Activated CD4-positive, alpha-beta memory T cell treated with anti-CD3 and anti-CD28 coated beads for 36 hours (primary cell): ENCODE measurements around the gene INA. TPM values are rescaled to one million over a fixed set of nuclear protein-coding genes. Genes with fewer than 3 reads are reported as not detected.
"Not testable (repeated sequence)": the region's sequence is repeated elsewhere in the genome, so short reads cannot be mapped to it uniquely, and the experiment has no call there.

Source experiments
- CTCF ChIA-PET: fragments of 350-600 bp; sonication (Branson Sonifier 250); formaldehyde crosslinking; loops from one replicate; lab custom pipeline; 2021; ENCODE audit warnings: antibody characterized with exemption, inconsistent platforms; lab: Charles Lee
- POLR2A ChIA-PET: fragments of 350-600 bp; sonication (Branson Sonifier 250); formaldehyde crosslinking; loops from one replicate; lab custom pipeline; 2021; ENCODE audit warnings: antibody characterized with exemption; lab: Charles Lee
- DNase-seq: peaks from one replicate; pipeline ENCODE4 v3.0.0-alpha.2; 2020
- H3K27ac Mint-ChIP-seq: one replicate; pipeline ENCODE4 v1.8.0; 2021; ENCODE audit warnings: mixed read lengths
- H3K27me3 Mint-ChIP-seq: one replicate; pipeline ENCODE4 v1.8.0; 2021; ENCODE audit warnings: mixed read lengths
- H3K36me3 Mint-ChIP-seq: one replicate; pipeline ENCODE4 v1.8.0; 2021; ENCODE audit warnings: mixed read lengths
- H3K4me1 Mint-ChIP-seq: one replicate; pipeline ENCODE4 v1.8.0; 2021; ENCODE audit warnings: low read depth, mixed read lengths
- H3K4me3 Mint-ChIP-seq: one replicate; pipeline ENCODE4 v1.8.0; 2021; ENCODE audit warnings: mild to moderate bottlenecking, mixed read lengths
- H3K9me3 Mint-ChIP-seq: one replicate; pipeline ENCODE4 v1.8.0; 2021; ENCODE audit warnings: mixed read lengths
- intact Hi-C: fragments of 100-400 bp; cut with micrococcal nuclease; formaldehyde crosslinking; loops from one replicate; pipeline ENCODE4 v1.15.1; 2023
- total RNA-seq, 2 experiments: library from RNA; stranded (reverse); gene quantifications; one replicate each; pipeline ENCODE4 v1.2.3, GENCODE V29; 2021

Gene INA
- under 1 TPM; 0.14 to 0.15 TPM for total RNA-seq

- Mint-ChIP-seq H3K36me3 (peaks cover 4% of the 10 kb centered on the region), H3K4me1 (peaks cover 7% of the 10 kb centered on the region), H3K4me3 (peak within 1 kb of the TSS; percentile 41), H3K9me3 (peaks cover 3% of the 10 kb centered on the region), H3K27me3 (peaks cover 60% of the 10 kb centered on the region), H3K27ac (no peak within 1 kb of the TSS)
- intact Hi-C loops, result no loop called here
- POLR2A ChIA-PET, result no interaction called here
- peak; percentile 43 for DNase-seq
- CTCF ChIA-PET, result interaction anchor here (0.7 to 1.6 kb wide), 6 partner anchors 10 to 360 kb away, joined by 3 to 9 read pairs (median 4); partner anchors contain the start of gene CNNM2
Measured at GRCh38 chr10:103276896-103277712, at the start of gene INA. Gene INA, plus strand, starts transcription at chr10:103277138. Its CDS starts 74 bp downstream, at chr10:103277212.

- Mint-ChIP-seq H3K27me3 (no peaks in the 10 kb centered on the region), H3K27ac (no peak overlapping the region), H3K4me3 (no peak overlapping the region), H3K4me1 (no peaks in the 10 kb centered on the region), H3K36me3 (peaks cover 7% of the 10 kb centered on the region), H3K9me3 (peaks cover 18% of the 10 kb centered on the region)
- intact Hi-C loops, result no loop called here
- no peak for DNase-seq
- POLR2A ChIA-PET, result interaction anchor here (0.6 kb wide), 1 partner anchor 894 kb away, joined by 4 read pairs; no protein-coding TSS in a partner anchor
- CTCF ChIA-PET, result interaction anchor here (0.9 kb wide), 1 partner anchor 17 kb away, joined by 4 read pairs; no protein-coding TSS in a partner anchor
Measured at GRCh38 chr10:103227416-103227815, 49.5 kb upstream of the INA start.

- no peaks in the 10 kb centered on the region for H3K36me3 Mint-ChIP-seq
- no peak overlapping the region for H3K27ac Mint-ChIP-seq
- CTCF ChIA-PET, result interaction anchor here (0.9 to 2.9 kb wide), 3 partner anchors 13 to 329 kb away, joined by 3 to 15 read pairs (median 4); no protein-coding TSS in a partner anchor
- no peak for DNase-seq
- no peaks in the 10 kb centered on the region for H3K4me1 Mint-ChIP-seq
- intact Hi-C loops, result no loop called here
- no peaks in the 10 kb centered on the region for H3K9me3 Mint-ChIP-seq
- H3K27me3 Mint-ChIP-seq, result no peaks in the 10 kb centered on the region
- POLR2A ChIA-PET, result no interaction called here
- H3K4me3 Mint-ChIP-seq, result no peak overlapping the region
Measured at GRCh38 chr10:103231047-103231551, 45.8 kb upstream of the INA start.

GRCh38 chr10:103232131-103232673, 44.7 kb upstream of the INA start:
- Mint-ChIP-seq H3K27ac (no peak overlapping the region), H3K9me3 (no peaks in the 10 kb centered on the region), H3K27me3 (no peaks in the 10 kb centered on the region), H3K4me3 (no peak overlapping the region), H3K4me1 (no peaks in the 10 kb centered on the region), H3K36me3 (no peaks in the 10 kb centered on the region)
- ChIA-PET POLR2A (no interaction called here), CTCF (interaction anchor here (1.0 to 2.9 kb wide), 2 partner anchors 12 to 18 kb away, joined by 3 to 15 read pairs; no protein-coding TSS in a partner anchor)
- intact Hi-C loops, result no loop called here
- DNase-seq, result no peak

GRCh38 chr10:103232772-103233488, 44.0 kb upstream of the INA start:
- ChIA-PET CTCF (interaction anchor here (2.9 kb wide), 1 partner anchor 11 kb away, joined by 15 read pairs; no protein-coding TSS in a partner anchor), POLR2A (no interaction called here)
- no peaks in the 10 kb centered on the region for H3K9me3 Mint-ChIP-seq
- DNase-seq, result no peak
- H3K27ac Mint-ChIP-seq, result no peak overlapping the region
- no peaks in the 10 kb centered on the region for H3K36me3 Mint-ChIP-seq
- no peaks in the 10 kb centered on the region for H3K4me1 Mint-ChIP-seq
- intact Hi-C loops, result no loop called here
- H3K4me3 Mint-ChIP-seq, result no peak overlapping the region
- no peaks in the 10 kb centered on the region for H3K27me3 Mint-ChIP-seq

GRCh38 chr10:103235775-103236174, 41.2 kb upstream of the INA start:
- intact Hi-C loops, result no loop called here
- Mint-ChIP-seq H3K27me3 (no peaks in the 10 kb centered on the region), H3K4me1 (peaks cover 6% of the 10 kb centered on the region), H3K9me3 (no peaks in the 10 kb centered on the region), H3K36me3 (no peaks in the 10 kb centered on the region), H3K4me3 (no peak overlapping the region), H3K27ac (no peak overlapping the region)
- POLR2A ChIA-PET, result no interaction called here
- DNase-seq, result no peak
- CTCF ChIA-PET, result interaction anchor here (2.4 kb wide), 1 partner anchor 9 kb away, joined by 9 read pairs; no protein-coding TSS in a partner anchor

GRCh38 chr10:103238506-103239252, 38.3 kb upstream of the INA start:
- H3K4me3 Mint-ChIP-seq, result no peak overlapping the region
- no peaks in the 10 kb centered on the region for H3K36me3 Mint-ChIP-seq
- H3K27me3 Mint-ChIP-seq, result no peaks in the 10 kb centered on the region
- H3K9me3 Mint-ChIP-seq, result no peaks in the 10 kb centered on the region
- CTCF ChIA-PET, result interaction anchor here (1.0 to 1.5 kb wide), 3 partner anchors 112 to 321 kb away, joined by 3 to 5 read pairs (median 3); partner anchors contain the start of gene CNNM2
- intact Hi-C loops, result no loop called here
- POLR2A ChIA-PET, result no interaction called here
- no peak overlapping the region for H3K27ac Mint-ChIP-seq
- DNase-seq, result no peak
- peaks cover 9% of the 10 kb centered on the region for H3K4me1 Mint-ChIP-seq

- Mint-ChIP-seq H3K27me3 (no peaks in the 10 kb centered on the region), H3K9me3 (no peaks in the 10 kb centered on the region), H3K4me3 (no peak overlapping the region), H3K27ac (no peak overlapping the region), H3K36me3 (no peaks in the 10 kb centered on the region), H3K4me1 (peaks cover 9% of the 10 kb centered on the region)
- ChIA-PET POLR2A (no interaction called here), CTCF (interaction anchor here (0.9 to 1.5 kb wide), 3 partner anchors 50 to 325 kb away, joined by 3 to 4 read pairs (median 3); no protein-coding TSS in a partner anchor)
- no peak for DNase-seq
- intact Hi-C loops, result no loop called here
Measured at GRCh38 chr10:103241262-103242011, 35.5 kb upstream of the INA start.

- Mint-ChIP-seq H3K27me3 (no peaks in the 10 kb centered on the region), H3K4me3 (no peak overlapping the region), H3K4me1 (peaks cover 9% of the 10 kb centered on the region), H3K36me3 (no peaks in the 10 kb centered on the region), H3K9me3 (no peaks in the 10 kb centered on the region), H3K27ac (no peak overlapping the region)
- ChIA-PET CTCF (interaction anchor here (0.6 to 3.4 kb wide), 51 partner anchors 9 to 458 kb away, joined by 3 to 42 read pairs (median 4); partner anchors contain the start of genes CNNM2, CYP17A1, INA and NT5C2), POLR2A (interaction anchor here (0.6 to 1.1 kb wide), 2 partner anchors 52 to 141 kb away, joined by 3 to 5 read pairs; no protein-coding TSS in a partner anchor)
- intact Hi-C loops, result loop anchor here (1.0 to 2.0 kb wide), 5 partner anchors 48 to 409 kb away; no protein-coding TSS in a partner anchor
- DNase-seq, result peak; percentile 77
Measured at GRCh38 chr10:103244666-103245271, 32.2 kb upstream of the INA start.

- H3K9me3 Mint-ChIP-seq, H3K4me1 Mint-ChIP-seq, H3K27ac Mint-ChIP-seq, H3K4me3 Mint-ChIP-seq, POLR2A ChIA-PET, H3K27me3 Mint-ChIP-seq, H3K36me3 Mint-ChIP-seq, DNase-seq: not testable (repeated sequence)
- intact Hi-C loops, result loop anchor here (2.0 kb wide), 2 partner anchors 49 to 175 kb away; no protein-coding TSS in a partner anchor
- CTCF ChIA-PET, result interaction anchor here (1.1 to 3.4 kb wide), 4 partner anchors 143 to 329 kb away, joined by 3 to 42 read pairs (median 8); partner anchors contain the start of gene CNNM2
Measured at GRCh38 chr10:103245587-103245986, 31.4 kb upstream of the INA start, which contains the start of gene RPEL1. Gene RPEL1, plus strand, starts transcription at chr10:103245887. Its CDS starts 110 bp downstream, at chr10:103245997.
